HG03159 (cell line): ENCODE measurements around the gene CSNK2A3.
"Not testable (repeated sequence)": the region's sequence is repeated elsewhere in the genome, so short reads cannot be mapped to it uniquely, and the experiment has no call there.

Experiments
- ATAC-seq: cut with Tn5 transposase; IDR thresholded peaks from one replicate; pipeline ENCODE4 v1.9.1; 2021; ENCODE audit warnings: mild to moderate bottlenecking, moderate library complexity; ENCODE audit not compliant: unreplicated experiment

Gene CSNK2A3

DNA sequence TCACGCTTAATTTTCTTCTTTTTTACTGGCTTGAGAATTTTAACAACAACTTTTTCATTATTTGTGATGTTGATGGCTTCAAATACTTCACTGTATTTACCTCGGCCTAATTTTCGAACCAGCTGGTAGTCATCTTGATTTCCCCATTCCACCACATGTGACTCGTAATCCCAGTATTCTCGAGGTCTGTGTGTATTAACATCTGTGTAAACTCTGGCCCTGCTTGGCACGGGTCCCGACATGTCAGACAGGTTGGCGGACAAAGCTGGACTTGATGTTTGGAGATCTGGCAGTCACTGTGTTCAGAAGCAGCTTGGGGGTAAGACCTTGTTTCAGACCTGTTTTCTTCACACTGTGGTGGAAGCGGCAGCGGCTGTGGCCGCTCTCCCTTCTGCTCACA lies at the start of gene CSNK2A3:
Gene CSNK2A3 (minus strand): TSS at position 373 of the 400 bp plus-strand sequence. CDS start 131 bp downstream, at position 242.
- ATAC-seq: not testable (repeated sequence)

DNA sequence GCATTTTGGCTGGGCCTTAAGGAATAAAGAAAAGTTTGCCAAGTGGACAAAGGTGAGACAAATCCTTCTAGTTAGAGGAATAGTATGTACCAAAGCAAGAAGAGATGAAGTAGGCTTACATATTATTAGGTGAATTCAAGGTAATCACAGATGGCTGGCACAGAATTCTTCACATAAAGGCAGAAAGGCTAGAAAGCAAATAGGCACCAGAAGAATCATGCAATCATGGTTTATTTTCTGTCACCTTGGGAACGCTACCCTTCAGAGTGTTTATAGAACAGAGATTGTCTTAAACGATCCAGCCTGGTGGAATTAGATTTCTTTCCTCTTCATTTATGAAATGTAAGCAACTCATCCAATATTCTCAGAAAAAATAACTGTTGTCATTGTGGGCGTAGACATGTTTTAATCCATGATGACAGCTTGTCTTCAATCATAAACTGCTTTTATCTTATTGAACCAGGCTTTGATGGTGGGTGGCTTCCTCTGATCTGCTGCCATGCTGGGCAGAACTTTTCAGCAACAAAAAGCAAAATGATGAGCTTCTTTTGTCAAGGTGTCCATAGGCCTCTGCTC lies 49.0 kb upstream of the CSNK2A3 start:
- no peak for ATAC-seq

DNA sequence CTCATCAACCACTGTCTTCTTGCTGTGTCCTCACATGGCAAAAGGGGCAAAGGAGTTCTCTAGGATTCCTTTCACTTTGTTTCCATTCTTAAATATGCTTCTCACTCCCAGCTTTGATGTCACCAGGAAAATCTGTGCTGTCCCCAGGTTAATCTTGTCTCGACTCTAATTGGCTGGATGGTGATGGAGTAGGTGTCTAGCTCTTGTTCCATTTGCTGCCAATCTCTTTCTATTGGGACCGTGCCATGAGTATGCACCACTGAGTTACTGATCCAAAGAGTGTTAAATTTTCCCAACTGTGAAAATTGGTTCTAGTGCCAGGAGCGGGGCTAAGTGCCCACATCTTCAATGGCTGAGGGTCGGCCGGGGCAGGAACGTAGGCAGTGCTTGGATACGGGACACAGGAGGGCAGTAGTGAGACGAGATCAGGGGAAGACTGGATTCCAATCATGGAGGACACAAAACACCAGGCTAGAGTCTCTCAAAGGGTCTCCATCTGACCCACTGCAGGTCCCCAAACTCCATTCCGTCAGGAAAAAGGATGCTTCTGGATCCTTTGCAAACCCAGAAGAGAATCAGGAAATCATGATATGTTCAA lies 47.7 kb upstream of the CSNK2A3 start:
- no peak for ATAC-seq

DNA sequence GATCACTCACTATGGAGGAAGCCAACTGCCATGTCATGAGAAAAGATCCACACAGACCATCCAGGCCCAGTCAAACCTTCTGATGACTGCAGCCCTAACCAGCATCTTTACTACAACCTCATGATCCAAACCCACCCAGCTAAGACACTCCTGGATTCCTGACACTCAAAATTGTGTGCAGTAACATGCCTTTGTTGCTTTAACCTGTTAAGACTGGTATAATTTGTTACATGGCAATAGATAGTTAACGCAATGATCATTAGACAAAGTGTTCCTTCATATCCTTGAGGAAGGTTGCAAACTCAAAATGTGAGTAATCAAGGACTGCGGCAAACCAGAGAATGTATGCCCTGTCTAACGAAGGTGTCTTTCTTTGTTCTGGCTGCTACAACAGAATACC lies 47.1 kb upstream of the CSNK2A3 start:
- no peak for ATAC-seq

DNA sequence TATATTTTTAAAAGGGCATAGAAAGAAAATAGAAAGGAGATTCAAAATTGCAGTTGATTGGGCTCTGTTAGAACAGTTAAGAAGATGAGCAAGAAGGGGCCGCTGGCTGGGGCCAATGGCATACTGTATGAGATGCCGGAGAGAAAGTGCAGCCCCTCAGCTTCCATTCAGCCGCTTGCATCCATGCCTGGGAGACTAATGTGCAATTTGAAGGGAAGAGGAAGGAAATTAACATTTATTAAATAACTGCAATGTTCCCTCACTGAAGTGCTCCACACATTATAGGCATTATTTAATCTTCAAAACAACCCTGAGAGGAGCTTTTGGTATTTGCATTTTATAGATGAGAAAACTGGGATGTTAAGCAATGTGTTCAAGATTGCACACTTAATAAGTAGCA lies 44.7 kb upstream of the CSNK2A3 start:
- no peak for ATAC-seq

DNA sequence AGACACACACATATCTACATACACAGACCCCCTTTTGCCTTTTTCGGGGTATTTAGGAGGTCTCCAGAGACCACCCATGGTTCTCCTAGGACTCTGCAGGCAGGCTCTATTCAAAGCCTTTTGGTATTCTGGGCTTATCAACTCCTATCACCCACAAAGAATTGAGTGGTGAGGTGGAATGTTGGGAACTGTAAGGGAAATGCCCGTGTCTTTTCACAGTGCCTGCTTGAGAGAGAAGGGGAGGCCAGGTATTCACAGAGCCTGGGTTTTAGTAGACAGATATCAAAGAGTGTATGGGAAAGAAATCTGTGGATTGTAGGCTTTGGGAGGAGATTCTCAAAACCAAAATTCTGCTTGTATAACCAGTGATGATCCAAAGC lies 44.0 kb upstream of the CSNK2A3 start:
- ATAC-seq: no peak

DNA sequence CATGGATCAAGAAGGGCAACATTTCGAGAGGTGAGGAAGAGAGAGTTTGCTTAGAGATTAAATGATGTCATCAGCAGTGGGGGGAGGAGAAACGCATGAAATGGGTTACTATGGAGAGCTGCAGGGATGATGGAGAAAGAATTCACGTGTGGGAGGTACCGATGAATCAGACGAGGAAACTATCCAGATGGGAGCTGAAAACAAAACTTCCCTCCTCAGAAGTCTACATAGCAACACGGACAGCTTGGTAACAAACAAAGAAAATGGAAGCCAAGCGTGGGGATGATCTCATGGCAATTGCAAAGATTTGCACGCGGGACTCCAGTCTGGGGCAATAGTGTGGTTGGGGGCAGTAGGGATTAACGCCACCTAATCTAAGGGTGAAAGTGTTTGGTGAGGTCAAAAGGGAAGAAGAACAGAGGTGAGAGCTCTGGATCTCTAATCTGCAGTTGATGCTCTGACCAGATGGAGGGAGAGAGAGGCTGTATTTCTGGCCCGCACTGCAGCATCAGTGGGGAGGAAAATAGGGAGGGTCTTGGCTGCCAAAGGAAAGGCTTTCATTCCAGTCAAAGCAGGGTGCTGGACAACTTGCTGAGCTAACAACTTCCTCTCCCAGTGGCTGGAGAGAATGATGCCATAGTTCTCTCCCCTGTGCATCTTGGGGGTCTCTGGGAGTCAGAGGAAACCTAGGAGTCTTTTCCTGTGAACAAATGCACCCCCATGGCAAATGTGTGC lies 43.4 kb upstream of the CSNK2A3 start:
- no peak for ATAC-seq

DNA sequence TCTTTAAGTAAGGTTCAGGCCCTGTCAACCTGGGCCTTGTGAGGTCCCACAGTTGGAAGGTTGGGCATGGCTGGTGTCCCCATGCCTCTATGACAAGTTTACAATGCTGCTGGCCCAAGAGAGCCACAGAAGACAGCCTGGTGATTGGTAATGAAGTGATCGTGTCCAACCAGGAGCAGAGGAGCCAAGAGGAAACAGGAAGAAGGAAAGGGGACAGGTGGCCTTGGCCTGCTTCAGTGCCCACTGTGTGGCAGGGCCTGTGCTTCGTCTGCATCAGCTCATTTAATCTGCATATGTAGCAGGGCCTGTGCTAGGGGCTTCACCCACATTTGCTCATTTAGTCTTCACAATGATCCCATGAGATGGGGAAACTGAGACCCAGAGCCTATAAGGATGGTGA lies 42.1 kb upstream of the CSNK2A3 start:
- ATAC-seq: no peak

DNA sequence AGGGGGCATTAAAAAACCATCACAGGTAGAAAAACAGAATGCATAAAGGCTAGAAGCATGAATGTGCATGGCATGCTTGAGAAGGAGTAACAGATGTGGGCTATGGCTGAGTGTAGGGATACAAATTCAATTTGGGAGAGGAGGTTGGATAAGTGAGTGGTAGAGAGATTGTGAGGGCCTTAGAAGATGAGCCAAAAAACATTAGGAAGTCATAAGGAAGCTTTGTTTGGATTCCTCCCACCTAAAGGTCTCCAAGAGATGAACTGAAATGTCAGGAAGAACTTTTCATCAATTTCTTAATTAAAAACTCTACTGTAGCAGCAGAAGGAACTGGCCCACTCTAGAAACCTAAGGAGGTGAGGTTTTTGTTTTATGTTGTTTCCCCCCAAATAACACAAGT lies 41.2 kb upstream of the CSNK2A3 start:
- ATAC-seq: no peak

DNA sequence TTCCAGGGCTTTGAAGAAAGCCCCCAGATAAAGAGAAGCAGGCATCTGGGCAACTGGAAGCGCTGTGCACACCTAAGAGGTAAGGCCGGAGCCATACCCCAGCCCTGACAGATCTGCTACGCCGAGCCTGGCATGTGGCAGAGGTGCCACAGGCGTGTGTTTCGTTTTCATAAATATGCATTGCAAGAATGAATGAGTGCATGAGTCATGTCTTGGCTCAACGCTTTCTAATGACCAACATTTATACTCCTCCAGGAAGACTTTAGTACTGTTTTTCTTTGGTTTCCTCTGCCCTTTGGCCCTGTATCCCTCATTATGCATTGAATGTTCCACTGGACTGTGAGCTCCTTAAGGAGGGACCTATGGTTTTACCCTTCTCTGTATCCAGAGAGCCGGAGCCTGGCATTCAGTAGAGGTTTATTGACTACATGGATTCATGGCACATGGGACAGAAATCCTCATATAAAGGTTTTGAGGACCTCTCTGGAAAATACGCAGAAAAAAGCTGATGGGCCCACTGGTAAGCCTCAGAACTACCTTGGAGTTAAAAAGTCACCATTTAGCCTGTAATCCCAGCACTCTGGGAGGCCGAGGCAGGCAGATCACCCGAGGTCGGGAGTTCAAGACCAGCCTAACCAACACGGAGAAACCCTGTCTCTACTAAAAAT lies 38.9 kb upstream of the CSNK2A3 start:
- ATAC-seq: no peak

DNA sequence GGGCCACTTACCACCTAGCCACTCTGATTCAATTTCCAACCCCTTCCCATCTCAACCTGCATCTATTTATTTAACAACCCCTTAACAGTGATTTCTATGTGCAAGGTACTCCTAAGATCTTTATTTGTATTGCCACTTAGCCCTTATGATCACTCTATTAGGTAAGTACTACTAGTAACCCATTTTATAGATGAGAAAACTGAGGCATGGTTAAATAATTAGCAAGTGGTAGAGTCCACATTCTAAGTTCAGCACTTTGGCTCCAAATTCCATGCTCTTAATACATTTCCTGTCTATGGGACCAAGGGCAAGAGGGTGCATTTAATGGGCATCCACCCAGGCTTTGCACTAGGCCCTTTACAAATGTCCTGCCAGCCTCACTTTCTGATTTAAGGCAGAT lies 38.1 kb upstream of the CSNK2A3 start:
- no peak for ATAC-seq

DNA sequence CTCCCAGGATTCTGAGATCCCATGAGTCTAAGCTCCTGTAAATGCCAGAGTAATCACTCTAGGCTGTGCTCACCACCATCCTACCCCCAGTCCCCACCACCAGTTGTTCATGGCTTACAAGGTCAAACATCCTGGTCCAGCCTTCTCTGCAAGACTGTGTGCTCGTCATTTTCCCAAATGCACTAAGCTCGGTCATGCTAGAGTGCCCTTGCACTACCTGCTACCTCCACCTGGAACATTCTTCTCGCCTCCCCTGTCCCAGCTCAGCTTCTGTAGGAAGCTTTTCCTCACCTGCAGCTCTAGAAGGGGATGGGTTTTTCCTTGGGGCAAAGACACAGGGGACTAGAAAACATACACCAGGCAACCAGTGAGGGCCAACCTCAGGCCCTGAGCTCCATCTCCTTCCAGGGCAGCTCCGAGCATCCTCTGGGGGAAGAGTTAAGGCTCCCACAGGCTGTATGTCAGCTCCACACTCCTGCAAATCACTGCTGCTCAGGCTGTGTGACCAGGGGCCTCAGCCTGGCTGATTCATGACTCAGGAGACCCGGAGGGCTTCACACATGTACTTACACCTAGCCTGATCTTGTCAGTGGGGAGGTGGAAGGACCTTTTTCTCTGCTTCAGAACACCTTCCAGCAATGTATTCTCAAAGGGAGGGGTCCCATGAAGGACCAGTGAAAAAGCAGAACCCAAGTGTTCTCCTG lies 37.2 kb upstream of the CSNK2A3 start:
- ATAC-seq: no peak

DNA sequence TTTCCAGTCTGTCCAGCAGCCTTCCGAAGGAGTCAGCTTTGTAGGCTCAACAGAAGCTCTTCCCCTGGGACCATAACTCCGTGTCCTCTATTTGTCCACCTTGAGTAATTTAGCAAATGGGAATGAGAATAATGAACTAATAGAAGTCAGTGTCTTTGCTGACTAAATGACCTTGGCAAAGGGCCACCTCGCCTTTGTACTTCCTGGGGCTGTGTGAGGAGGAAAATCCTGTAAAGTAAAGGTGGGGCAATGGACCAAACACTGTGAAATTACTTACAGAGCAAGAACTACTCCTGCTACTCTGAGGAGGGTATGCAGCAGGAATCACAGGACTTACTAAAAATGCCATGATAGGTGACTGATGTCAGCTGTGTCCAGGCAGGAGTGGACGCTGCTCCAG lies 36.2 kb upstream of the CSNK2A3 start:
- ATAC-seq: no peak

DNA sequence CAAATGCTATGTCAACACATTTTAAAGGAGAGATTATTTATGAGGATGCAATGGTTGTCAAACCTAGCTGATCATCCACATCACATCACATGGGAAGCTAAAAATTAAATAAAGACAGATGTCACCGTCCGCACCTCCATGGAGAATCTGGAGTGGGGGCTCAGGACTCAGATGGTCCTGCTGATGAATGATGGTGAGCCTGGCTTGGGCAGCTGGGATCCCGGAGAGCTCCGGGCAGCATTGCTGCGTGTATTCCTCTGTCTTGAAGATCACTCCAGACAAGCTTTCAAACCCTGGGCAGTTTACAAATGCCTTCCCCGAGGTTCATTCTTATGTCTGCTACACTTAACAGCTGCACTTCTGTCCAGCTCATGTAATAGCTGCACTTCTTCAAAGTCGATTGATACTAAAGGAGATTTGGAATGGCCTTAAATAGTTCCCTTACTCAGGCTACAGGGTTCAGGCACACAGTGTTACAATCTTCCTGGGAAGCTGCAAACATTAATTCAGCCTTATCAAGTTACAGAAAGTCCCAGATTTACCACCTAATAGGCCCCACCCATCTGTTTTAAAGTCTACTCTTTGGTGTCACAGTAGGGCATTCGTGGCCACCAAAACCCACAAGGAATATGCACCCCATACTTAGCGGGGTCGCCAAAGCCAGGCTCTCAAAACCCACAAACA lies 34.7 kb upstream of the CSNK2A3 start:
- ATAC-seq: no peak

DNA sequence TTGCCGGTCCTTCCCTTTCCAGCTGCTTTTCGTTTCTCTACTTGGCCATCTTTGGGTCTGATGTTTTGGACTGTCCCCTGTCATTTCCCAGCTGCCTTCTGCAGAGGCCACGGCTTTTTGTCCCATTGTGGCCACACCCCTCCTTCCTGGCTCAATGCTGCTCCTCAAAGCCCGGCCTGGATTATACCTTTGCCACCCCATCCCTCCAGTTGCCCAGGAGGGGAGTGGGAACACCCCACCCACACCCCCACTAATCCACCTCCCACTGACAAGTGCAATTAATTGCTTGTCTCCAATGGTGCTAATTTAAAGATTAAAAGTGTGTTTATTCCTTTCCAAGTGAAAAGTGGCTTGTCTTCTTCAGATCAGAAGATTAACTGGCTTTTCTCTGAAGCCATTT lies 34.2 kb upstream of the CSNK2A3 start:
- ATAC-seq: no peak

DNA sequence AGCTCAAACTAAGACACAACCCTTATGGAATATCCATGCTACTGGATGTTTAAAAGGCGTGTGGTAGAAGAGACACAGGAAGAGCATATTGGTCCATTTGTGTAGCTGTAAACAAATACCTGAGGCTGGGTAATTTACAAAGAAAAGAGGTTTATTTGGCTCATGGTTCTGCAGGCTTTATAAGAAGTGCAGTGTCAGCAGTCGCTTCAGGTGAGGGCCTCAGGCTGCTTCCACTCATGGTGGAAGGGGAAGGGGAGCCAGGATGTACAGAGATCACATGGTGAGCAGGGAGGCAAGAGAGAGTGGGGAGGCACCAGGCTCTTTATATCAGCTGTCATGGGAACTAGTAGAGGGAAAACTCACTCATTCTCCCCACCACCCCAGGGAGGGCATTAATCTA lies 31.8 kb upstream of the CSNK2A3 start:
- no peak for ATAC-seq

DNA sequence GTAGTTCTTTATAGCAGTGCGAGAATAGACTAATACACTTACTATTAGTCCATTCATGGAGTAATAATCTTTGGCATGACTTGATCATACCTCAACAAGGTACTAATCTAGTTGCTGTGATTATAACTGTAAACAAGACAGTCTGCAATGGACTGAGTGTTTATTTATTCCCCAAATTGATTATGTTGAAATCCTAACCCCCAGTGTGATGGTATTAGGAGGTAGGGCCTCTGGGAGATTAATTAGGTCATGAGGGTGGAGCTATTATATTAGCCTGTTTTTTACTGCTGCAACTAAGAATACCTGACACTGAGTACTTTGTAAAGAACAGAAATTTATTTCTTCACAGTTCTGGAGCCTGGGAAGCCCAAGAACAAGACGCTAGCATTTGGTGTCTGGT lies 30.9 kb upstream of the CSNK2A3 start:
- no peak for ATAC-seq

DNA sequence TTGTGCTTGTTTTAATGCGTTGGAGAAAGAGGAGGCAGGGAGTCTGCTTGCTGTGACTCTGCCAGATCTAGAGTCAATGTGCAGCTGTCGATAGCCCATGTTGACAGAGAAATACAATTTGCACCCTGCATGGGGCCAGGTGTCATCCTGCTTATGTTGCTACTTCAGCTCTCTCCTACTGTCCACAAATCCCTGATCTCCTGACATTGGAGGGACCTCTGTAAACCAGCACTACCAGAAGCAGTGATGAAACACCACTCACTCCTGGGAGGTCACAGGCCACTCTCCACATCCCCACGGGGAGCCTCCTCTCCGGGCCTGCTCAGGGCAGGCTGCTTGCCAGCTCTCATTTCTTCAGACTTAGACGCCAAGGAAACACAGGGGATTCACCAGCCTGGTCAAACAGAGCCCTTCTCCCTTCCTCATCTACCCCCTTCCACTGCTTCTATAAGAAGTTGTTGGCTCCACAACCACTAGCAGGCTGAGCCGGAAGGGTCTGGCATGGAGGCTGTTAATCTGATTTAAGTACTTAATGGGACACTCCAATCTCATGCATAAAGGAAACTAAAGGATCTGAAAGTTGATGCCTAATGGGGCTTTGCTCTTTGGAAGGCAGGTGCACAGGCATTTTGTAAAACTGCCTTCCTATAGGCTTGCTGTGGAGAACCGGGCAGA lies 29.9 kb upstream of the CSNK2A3 start:
- no peak for ATAC-seq

DNA sequence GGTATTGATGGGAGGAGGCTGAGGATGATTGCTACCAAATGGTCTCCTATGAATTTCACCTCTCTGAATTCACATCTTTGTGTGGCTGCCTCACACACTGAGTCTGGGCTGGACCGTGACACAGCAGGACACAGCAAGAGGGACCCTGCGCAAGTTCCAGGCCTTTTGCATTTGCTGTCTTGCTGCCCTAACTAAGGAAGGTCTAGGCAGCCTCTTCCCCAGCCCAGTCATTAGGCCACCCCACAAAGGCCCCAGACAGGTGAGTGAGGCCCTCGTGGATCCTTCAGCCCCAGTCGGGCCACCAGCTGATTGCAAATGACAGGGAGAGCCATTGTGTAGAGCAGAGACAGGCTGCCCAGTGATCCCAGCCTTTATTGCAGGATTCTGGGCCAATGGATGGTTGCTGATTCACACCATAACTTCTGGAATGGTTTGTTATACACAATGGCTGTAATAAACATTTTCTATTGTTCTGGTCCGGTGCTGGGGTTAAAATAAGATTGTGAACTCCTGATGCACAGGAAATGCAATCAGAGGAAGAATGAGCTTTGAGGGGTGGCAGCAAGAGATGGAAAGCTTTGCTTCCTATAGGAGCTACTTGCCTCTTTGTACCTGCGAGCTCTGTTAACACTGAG lies 28.5 kb upstream of the CSNK2A3 start:
- ATAC-seq: no peak

DNA sequence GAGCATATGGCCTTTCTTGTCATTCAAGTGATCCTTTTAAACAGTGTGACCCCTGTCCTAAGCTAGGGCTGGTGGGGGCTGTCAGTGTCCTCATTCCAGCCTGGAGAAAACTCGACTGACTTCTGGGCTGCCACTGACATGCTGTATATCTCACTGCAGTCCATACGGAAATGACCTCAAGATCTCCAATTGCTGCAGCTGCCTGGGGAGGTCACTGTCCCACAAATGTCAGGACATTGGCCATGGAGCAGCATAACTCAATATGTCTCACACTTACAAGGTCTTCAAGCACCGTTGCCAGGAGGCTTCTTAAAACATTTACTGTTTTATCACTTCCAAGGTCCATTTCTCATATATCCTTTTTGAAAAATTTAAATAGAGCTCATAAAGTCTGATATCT lies 27.8 kb upstream of the CSNK2A3 start:
- ATAC-seq: no peak
